SU-DHL-6 (cell line): ENCODE measurements around the gene RASSF9.

ENCODE experiments used
- CTCF ChIP-seq: fragments of 200-600 bp; sonication (generic); IDR thresholded peaks from one replicate; pipeline ENCODE4 v1.5.1; 2017; ENCODE audit warnings: antibody characterized with exemption, mild to moderate bottlenecking, low read length, moderate library complexity; ENCODE audit not compliant: insufficient read depth, poor library complexity, severe bottlenecking
- EZH2phosphoT487 ChIP-seq: fragments of 200-600 bp; sonication (generic), shearing (Covaris generic); conservative IDR thresholded peaks from 2 replicates; pipeline ENCODE4 v1.6.1; 2018; ENCODE audit warnings: mild to moderate bottlenecking, antibody characterized with exemption, low read length, moderate library complexity, mixed read lengths

GRCh38 chr12:85825746-85826145 lies 10.5 kb downstream of the RASSF9 start:
- TF ChIP-seq CTCF: no peak
- no peak for TF ChIP-seq EZH2phosphoT487
